K562 (cell line): ENCODE data around the gene VWA8. TPM values are rescaled to one million over a fixed set of nuclear protein-coding genes. Genes with fewer than 3 reads are reported as not detected.

Experiments used
- HMG20A ChIP-seq: fragments of 450-650 bp; formaldehyde crosslinking; conservative IDR thresholded peaks from 2 replicates; pipeline ENCODE4 v1.4.0; 2020; ENCODE audit warnings: mild to moderate bottlenecking, mixed read lengths
- NFYB ChIP-seq: IDR thresholded peaks from 2 replicates; pipeline ENCODE4 v1.6.1; 2011; ENCODE audit warnings: mild to moderate bottlenecking, moderate library complexity; ENCODE audit not compliant: insufficient read length; ENCODE audit errors: extremely low read depth
- PCBP1 ChIP-seq: fragments of 200-400 bp; formaldehyde crosslinking; IDR thresholded peaks from 2 replicates; pipeline ENCODE4 v1.6.1; 2018; ENCODE audit warnings: mild to moderate bottlenecking, low read depth, low read length; ENCODE audit not compliant: poor library complexity, severe bottlenecking
- PTBP1 ChIP-seq: fragments of 200-400 bp; formaldehyde crosslinking; IDR thresholded peaks from 2 replicates; pipeline ENCODE4 v1.6.1; 2017; ENCODE audit warnings: low read depth, low read length
- SMAD1 ChIP-seq: fragments of 150-350 bp; IDR thresholded peaks from 2 replicates; pipeline ENCODE4 v1.6.1; 2014; ENCODE audit warnings: low read length, low read depth; ENCODE audit not compliant: partially characterized antibody
- polyA plus RNA-seq, 8 experiments: library from polyadenylated mRNA; depleted of rRNA in 4 of 8; stranded (reverse) in 5 of 8; unstranded in 3 of 8; fragments of >200 nt; fragmentation: Nextera tagmentation in 2 of 8; fragmentation: Illumina TruSeq in 1 of 8; extraction: Ambion mirVana in 2 of 8; extraction: Trizol in 1 of 8; gene quantifications; 2 replicates each; pipeline versions ENCODE4 v1.2.1 to v1.2.3, GENCODE V29; 2011 to 2014; ENCODE audit warnings: inconsistent platforms in 1 of 8, missing spikeins in 1 of 8
- total RNA-seq, 7 experiments: library from RNA; depleted of rRNA in 6 of 7; stranded (reverse); fragments of >200 nt in 6 of 7; fragmentation: Illumina TruSeq in 2 of 7; extraction: Trizol in 2 of 7; gene quantifications; 2 replicates each; pipeline versions ENCODE4 v1.2.1 to v1.2.3, GENCODE V29; 2011 to 2021; ENCODE audit warnings: low replicate concordance in 1 of 7
- TF ChIP-seq, protein P1 (sequence below): fragments of 450-650 bp; IDR thresholded peaks from 2 replicates; pipeline ENCODE4 v1.6.1; 2016; ENCODE audit warnings: mild to moderate bottlenecking, moderate library complexity
- TF ChIP-seq, protein P2 (sequence below): fragments of 450-650 bp; formaldehyde crosslinking; IDR thresholded peaks from 2 replicates; pipeline ENCODE4 v1.4.0; 2020; ENCODE audit warnings: mild to moderate bottlenecking, moderate library complexity
- TF ChIP-seq, protein P3 (sequence below): fragments of 450-650 bp; formaldehyde crosslinking; IDR thresholded peaks from 2 replicates; pipeline ENCODE4 v1.4.0; 2022; ENCODE audit warnings: missing genetic modification characterization

Gene VWA8
- total and polyA plus RNA-seq, 9 of the 15 experiments (the other 6 are each of a cell fraction or from before 2014, with no cell fraction given), result 2.1 to 18.5 (median 13.3) TPM

DNA sequence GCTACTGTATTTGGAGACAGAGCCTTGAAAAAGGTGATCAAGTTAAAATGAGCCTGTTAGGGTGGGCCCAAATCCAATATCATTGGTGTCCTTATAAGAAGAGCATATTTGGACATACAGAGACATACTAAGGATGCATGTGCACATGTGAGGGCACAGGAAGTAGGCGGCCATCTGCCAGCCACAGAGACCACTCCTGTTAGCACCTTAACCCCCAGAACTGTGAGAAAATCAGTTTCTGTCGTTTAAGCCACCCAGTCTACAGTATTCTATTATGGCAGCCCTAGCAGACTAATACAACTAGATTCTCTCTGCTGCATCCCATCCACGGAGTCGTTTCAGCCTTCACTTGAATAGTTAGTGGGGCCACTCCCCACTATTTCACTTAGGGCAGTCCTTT, 48.1 kb upstream of the VWA8 start (continued):
- TF ChIP-seq, protein P1, sequence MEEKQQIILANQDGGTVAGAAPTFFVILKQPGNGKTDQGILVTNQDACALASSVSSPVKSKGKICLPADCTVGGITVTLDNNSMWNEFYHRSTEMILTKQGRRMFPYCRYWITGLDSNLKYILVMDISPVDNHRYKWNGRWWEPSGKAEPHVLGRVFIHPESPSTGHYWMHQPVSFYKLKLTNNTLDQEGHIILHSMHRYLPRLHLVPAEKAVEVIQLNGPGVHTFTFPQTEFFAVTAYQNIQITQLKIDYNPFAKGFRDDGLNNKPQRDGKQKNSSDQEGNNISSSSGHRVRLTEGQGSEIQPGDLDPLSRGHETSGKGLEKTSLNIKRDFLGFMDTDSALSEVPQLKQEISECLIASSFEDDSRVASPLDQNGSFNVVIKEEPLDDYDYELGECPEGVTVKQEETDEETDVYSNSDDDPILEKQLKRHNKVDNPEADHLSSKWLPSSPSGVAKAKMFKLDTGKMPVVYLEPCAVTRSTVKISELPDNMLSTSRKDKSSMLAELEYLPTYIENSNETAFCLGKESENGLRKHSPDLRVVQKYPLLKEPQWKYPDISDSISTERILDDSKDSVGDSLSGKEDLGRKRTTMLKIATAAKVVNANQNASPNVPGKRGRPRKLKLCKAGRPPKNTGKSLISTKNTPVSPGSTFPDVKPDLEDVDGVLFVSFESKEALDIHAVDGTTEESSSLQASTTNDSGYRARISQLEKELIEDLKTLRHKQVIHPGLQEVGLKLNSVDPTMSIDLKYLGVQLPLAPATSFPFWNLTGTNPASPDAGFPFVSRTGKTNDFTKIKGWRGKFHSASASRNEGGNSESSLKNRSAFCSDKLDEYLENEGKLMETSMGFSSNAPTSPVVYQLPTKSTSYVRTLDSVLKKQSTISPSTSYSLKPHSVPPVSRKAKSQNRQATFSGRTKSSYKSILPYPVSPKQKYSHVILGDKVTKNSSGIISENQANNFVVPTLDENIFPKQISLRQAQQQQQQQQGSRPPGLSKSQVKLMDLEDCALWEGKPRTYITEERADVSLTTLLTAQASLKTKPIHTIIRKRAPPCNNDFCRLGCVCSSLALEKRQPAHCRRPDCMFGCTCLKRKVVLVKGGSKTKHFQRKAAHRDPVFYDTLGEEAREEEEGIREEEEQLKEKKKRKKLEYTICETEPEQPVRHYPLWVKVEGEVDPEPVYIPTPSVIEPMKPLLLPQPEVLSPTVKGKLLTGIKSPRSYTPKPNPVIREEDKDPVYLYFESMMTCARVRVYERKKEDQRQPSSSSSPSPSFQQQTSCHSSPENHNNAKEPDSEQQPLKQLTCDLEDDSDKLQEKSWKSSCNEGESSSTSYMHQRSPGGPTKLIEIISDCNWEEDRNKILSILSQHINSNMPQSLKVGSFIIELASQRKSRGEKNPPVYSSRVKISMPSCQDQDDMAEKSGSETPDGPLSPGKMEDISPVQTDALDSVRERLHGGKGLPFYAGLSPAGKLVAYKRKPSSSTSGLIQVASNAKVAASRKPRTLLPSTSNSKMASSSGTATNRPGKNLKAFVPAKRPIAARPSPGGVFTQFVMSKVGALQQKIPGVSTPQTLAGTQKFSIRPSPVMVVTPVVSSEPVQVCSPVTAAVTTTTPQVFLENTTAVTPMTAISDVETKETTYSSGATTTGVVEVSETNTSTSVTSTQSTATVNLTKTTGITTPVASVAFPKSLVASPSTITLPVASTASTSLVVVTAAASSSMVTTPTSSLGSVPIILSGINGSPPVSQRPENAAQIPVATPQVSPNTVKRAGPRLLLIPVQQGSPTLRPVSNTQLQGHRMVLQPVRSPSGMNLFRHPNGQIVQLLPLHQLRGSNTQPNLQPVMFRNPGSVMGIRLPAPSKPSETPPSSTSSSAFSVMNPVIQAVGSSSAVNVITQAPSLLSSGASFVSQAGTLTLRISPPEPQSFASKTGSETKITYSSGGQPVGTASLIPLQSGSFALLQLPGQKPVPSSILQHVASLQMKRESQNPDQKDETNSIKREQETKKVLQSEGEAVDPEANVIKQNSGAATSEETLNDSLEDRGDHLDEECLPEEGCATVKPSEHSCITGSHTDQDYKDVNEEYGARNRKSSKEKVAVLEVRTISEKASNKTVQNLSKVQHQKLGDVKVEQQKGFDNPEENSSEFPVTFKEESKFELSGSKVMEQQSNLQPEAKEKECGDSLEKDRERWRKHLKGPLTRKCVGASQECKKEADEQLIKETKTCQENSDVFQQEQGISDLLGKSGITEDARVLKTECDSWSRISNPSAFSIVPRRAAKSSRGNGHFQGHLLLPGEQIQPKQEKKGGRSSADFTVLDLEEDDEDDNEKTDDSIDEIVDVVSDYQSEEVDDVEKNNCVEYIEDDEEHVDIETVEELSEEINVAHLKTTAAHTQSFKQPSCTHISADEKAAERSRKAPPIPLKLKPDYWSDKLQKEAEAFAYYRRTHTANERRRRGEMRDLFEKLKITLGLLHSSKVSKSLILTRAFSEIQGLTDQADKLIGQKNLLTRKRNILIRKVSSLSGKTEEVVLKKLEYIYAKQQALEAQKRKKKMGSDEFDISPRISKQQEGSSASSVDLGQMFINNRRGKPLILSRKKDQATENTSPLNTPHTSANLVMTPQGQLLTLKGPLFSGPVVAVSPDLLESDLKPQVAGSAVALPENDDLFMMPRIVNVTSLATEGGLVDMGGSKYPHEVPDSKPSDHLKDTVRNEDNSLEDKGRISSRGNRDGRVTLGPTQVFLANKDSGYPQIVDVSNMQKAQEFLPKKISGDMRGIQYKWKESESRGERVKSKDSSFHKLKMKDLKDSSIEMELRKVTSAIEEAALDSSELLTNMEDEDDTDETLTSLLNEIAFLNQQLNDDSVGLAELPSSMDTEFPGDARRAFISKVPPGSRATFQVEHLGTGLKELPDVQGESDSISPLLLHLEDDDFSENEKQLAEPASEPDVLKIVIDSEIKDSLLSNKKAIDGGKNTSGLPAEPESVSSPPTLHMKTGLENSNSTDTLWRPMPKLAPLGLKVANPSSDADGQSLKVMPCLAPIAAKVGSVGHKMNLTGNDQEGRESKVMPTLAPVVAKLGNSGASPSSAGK, result no peak
- TF ChIP-seq, protein P2, sequence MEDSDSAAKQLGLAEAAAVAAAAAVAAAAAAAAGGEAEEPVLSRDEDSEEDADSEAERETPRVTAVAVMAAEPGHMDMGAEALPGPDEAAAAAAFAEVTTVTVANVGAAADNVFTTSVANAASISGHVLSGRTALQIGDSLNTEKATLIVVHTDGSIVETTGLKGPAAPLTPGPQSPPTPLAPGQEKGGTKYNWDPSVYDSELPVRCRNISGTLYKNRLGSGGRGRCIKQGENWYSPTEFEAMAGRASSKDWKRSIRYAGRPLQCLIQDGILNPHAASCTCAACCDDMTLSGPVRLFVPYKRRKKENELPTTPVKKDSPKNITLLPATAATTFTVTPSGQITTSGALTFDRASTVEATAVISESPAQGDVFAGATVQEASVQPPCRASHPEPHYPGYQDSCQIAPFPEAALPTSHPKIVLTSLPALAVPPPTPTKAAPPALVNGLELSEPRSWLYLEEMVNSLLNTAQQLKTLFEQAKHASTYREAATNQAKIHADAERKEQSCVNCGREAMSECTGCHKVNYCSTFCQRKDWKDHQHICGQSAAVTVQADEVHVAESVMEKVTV, result no peak
- TF ChIP-seq PCBP1, result no peak
- TF ChIP-seq, protein P3, sequence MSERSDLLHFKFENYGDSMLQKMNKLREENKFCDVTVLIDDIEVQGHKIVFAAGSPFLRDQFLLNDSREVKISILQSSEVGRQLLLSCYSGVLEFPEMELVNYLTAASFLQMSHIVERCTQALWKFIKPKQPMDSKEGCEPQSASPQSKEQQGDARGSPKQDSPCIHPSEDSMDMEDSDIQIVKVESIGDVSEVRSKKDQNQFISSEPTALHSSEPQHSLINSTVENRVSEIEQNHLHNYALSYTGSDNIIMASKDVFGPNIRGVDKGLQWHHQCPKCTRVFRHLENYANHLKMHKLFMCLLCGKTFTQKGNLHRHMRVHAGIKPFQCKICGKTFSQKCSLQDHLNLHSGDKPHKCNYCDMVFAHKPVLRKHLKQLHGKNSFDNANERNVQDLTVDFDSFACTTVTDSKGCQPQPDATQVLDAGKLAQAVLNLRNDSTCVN (CRISPR knock-in tag), result no peak
- no peak for TF ChIP-seq NFYB
- TF ChIP-seq SMAD1, result no peak
- TF ChIP-seq PTBP1, result no peak
- no peak for TF ChIP-seq HMG20A (CRISPR knock-in tag)
